Retinal pigment epithelial cell (primary cell): ENCODE results near the gene DTWD2.
"Not testable (repeated sequence)": the region's sequence is repeated elsewhere in the genome, so short reads cannot be mapped to it uniquely, and the experiment has no call there.

Source experiments
- DNase-seq: peaks from one replicate; pipeline ENCODE4 v3.0.0-alpha.2; 2010; ENCODE audit warnings: low read depth
- H3K4me3 ChIP-seq: 2 replicates; pipeline ENCODE4 v1.5.1; 2011; ENCODE audit warnings: mild to moderate bottlenecking, low read length, control low read depth, moderate library complexity
- TF ChIP-seq, protein P1 (sequence below): conservative IDR thresholded peaks from 2 replicates; pipeline ENCODE4 v1.5.1; 2011; ENCODE audit warnings: low read depth, low read length, control low read depth, inconsistent platforms

The DTWD2 gene

DNA sequence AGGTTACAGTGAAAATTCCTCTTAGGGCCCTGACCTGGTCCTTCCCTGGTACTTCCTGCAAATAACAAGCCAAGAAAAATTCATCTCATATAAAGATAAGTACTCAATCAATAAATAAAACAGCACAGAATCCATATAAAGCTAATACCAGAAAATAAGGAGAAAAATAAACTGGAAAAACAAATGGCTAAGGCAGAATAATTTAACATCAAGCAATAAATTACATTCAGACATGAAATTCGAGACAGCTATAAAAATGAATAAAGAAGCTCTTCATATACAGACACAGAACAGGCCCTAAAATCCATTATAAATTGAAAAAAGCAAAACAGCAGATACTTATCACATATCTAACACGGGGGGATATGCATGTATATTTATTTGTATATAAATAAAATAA is 99.2 kb downstream of the DTWD2 start:
- TF ChIP-seq, protein P1, sequence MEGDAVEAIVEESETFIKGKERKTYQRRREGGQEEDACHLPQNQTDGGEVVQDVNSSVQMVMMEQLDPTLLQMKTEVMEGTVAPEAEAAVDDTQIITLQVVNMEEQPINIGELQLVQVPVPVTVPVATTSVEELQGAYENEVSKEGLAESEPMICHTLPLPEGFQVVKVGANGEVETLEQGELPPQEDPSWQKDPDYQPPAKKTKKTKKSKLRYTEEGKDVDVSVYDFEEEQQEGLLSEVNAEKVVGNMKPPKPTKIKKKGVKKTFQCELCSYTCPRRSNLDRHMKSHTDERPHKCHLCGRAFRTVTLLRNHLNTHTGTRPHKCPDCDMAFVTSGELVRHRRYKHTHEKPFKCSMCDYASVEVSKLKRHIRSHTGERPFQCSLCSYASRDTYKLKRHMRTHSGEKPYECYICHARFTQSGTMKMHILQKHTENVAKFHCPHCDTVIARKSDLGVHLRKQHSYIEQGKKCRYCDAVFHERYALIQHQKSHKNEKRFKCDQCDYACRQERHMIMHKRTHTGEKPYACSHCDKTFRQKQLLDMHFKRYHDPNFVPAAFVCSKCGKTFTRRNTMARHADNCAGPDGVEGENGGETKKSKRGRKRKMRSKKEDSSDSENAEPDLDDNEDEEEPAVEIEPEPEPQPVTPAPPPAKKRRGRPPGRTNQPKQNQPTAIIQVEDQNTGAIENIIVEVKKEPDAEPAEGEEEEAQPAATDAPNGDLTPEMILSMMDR: no peak
- DNase-seq: no peak
- H3K4me3 ChIP-seq: no peak overlapping the region

DNA sequence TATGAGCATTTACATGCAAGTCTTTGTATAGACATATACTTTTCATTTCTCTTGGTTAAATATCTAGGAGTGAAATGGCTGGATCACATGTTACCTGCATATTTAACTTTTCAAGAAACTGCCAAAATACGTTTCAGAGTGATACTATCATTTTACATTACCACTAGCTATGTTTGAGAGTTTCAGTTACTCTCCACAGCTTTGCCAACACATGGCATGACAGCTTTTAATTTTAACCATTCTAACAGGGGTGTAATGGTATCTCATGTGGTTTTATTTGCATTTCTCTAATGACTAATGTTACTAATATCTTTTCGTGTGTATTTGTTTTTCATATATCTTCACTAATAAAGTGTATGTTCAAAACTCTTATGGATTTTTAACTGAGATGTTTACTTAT is 99.8 kb downstream of the DTWD2 start:
- TF ChIP-seq, protein P1: no peak
- no peak for DNase-seq

DNA sequence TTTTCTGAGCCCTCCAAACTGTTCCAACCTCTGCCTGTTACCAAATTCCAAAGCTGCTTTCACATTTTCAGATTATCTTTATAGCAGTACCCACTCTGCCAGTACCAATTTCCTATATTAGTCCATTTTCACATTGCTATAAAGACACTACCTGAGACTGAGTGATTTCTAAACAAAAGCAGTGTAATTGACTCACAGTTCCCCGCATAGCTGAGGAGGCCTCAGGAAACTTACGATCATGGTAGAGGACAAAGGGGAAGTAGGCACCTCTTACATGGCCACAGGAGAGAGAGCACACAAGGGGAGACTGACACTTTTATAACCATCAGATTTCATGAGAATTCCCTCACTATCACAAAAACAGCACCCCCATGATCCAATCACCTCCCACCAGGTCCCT is 105.0 kb downstream of the DTWD2 start:
- H3K4me3 ChIP-seq: no peak overlapping the region
- DNase-seq: no peak
- TF ChIP-seq, protein P1: no peak

More for the DNA sequence above, 99.8 kb downstream of the DTWD2 start:
- H3K4me3 ChIP-seq: no peak overlapping the region

DNA sequence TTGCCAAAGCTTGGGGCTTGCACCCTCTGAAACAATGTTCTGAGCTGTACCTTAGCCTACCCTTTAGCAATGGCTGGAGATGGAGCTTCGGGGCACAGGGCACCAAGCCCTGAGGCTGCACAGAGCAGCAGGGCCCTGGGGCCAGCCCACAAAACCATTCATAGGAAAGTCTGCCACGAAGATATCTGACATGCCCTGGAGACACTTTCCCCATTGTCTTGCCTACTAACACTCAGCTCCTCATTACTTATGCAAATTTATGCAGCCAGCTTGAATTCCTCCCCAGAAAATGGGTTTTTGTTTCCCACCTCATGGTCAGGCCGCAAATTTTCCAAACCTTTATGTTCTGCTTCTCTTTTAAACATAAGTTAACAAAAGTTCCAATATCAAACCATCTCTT is 105.7 kb downstream of the DTWD2 start:
- no peak for DNase-seq
- TF ChIP-seq, protein P1: no peak

DNA sequence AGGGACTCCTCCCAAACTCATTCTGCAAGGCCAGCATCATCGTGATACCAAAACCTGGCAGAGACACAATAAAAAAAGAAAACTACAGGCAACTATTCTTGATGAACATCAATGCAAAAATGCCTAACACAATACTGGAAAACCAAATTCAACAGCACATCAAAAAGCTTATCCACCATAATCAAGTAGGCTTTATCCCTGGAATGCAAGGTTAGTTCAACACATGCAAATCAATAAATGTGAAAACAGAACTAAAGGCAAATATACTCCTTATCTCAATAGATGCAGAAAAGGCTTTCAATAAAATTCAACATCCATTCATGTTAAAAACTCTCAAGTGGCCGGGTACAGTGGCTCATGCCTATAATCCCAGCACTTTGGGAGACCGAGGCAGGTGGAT is 111.5 kb downstream of the DTWD2 start:
- H3K4me3 ChIP-seq, DNase-seq: not testable (repeated sequence)

More for the DNA sequence above, 105.7 kb downstream of the DTWD2 start:
- no peak overlapping the region for H3K4me3 ChIP-seq

DNA sequence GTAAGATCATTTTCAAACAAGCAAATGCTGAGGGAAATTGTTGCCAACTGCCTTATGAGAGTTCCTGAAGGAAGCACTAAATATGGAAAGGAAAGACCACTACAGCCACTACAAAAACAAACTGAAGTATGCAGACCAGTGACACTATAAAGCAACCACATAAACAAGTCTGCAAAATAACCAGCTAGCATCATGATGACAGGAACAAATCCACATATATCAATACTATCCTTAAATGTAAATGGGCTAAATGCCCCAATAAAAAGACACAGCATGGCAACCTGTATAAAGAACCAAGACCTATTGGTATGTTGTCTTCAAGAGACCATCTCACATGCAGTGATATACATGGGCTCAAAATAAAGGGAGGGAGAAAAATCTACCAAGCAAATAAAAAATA is 113.2 kb downstream of the DTWD2 start:
- H3K4me3 ChIP-seq: no peak overlapping the region
- TF ChIP-seq, protein P1: no peak
- DNase-seq: no peak

DNA sequence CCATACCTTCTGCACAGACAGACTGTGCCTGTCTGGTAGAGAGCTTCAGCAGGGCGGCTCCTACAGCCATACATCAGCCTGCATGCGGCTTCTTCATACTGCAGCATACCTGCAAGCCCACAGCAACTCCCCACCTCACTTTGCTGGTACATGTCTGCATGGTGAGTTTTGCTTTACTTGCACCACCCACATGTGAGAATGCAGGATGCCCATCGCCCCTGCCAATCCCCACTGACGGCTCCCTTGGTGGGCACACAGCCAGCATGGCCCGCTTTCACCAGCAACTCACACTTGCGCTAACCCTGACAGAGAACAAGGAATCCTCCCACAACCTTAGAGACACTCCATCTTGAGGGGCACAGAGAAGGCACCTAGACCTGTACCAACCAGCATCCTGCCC is 114.9 kb downstream of the DTWD2 start:
- TF ChIP-seq, protein P1: no peak
- no peak for DNase-seq
- H3K4me3 ChIP-seq: no peak overlapping the region

DNA sequence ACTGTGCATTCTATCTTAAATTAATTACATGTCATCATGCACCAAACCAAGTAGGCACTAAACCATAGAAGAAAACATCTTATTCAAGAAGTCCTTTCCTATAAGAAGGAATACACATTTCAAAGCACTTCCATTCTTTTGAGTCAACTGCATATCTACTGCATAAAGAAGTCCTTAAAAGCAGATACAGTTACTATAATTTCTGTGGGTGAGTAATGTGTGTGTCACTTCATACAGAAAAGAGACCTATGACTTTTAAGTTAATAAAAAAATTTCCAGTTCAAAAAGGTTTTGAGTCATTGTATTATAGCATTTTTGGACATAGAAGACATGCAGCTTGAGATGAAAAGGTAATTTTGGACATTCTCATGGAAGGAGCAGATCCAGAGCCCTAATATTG is 125.0 kb downstream of the DTWD2 start:
- no peak for DNase-seq
- TF ChIP-seq, protein P1: no peak

More for the DNA sequence above, 125.0 kb downstream of the DTWD2 start:
- H3K4me3 ChIP-seq: no peak overlapping the region
